GM18502 (cell line): ENCODE data around the gene N4BP2L1.
"Not testable (repeated sequence)": the region's sequence is repeated elsewhere in the genome, so short reads cannot be mapped to it uniquely, and the experiment has no call there.

Experiments used
- ATAC-seq: cut with Tn5 transposase; IDR thresholded peaks from one replicate; pipeline ENCODE4 v1.9.1; 2021; ENCODE audit warnings: mild to moderate bottlenecking; ENCODE audit not compliant: unreplicated experiment, poor library complexity

N4BP2L1 gene

DNA sequence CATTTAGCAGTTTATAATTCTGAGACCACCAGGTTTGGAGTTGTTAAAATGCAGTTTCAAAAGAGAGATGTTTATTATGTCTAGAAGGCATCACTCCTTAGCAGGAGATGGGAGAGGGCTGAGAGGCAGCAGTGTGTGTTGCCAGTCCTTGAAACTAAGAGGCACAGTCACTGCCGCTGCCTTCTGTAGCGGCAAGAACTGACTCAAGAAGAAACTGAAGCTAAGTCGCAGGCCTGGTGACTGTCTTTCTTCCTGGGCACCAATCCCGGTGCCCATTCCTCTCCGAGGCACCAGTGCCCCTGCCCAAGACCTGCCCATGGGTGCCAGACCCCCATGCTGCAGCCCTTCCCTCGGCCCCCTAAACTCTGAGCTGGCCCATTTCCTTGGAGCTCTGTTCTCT is 20.1 kb downstream of the N4BP2L1 start:
- ATAC-seq = peak; percentile 73

- ATAC-seq = no peak
These were observed 24.8 kb downstream of the N4BP2L1 start for GRCh38 chr13:32403108-32403507.

DNA sequence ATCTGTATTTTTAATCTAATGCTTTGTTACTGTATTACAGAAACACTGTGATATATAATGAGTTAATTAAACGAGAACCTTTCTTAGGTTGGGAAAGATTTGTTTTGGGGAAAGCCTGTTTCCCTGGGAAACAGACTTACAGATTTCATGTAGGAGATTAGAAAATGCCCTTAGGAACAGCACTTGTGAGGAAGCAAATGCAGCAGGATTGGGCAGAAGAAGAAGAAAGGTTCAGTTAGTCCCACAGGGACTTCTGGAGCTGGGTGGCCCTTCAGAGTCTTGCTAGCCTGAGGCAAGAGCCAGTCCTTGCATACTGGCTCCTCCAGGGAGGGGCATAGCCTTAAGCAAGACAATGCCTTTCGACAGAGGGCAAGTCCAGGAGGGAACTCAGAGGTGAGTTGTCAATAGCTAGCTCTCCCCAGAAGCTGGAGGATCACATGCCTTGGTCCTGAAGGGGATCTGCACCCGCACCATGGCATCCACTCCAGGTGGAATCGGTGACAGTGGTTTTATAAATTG is 36.8 kb downstream of the N4BP2L1 start:
- no peak for ATAC-seq

DNA sequence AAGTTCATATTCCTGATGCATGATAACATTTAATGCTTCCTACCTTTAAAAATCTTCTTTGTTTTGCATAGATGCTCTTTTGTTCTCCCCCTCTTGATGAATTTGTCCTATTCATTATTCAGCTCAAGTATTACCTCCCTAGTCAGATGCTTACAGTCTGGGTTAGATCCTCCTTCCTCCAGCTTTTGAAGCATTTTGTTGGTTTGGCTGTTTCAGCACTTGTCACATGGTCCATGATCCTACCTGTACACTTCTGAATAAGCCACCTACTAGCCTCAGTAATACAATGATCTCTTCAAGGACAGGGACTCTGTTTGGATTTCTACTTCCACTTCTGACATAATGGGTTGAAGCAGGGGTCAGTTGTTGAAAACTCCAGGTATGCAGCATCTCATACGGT is 37.4 kb downstream of the N4BP2L1 start:
- no peak for ATAC-seq

- ATAC-seq = peak; percentile 77
These were observed 37.9 kb downstream of the N4BP2L1 start for GRCh38 chr13:32390048-32390447.

DNA sequence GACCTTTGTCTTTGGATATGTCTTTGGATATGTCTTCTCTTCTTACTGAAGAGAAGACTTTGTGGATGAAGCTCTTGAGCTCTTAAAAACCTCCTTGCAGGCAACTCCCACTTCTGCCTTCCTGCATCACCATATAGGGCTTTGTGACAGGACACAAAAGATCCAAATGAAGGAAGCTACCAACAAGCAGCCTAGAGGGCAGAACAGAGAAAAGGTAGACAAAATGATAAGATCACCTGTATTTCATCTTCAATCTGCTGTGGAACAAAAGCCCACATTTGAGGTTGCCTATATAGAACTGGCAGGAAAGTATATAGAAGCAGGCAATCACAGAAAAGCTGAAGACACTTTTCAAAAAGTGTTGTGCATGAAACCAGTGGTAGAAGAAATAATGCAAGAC is 42.5 kb downstream of the N4BP2L1 start:
- ATAC-seq = no peak

DNA sequence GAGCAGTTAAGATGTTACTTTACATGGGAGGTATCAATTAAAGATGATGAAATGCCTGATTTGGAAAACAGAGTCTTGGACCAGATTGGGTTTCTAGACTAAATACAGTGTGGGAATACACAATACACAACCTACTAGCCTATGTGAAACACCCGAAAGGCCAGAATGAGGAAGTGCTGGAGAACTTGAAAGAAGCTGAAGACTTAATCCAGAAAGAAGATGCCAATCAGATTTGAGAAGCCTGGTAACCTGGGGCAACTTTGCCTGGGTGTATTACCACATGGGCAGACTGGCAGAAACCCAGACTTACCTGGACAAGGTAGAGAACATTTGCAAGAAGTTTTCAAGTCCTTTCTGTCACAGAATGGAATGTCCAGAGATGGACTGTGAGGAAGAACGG is 43.2 kb downstream of the N4BP2L1 start:
- no peak for ATAC-seq

- no peak for ATAC-seq
These were observed 43.9 kb downstream of the N4BP2L1 start for GRCh38 chr13:32383836-32384618.

DNA sequence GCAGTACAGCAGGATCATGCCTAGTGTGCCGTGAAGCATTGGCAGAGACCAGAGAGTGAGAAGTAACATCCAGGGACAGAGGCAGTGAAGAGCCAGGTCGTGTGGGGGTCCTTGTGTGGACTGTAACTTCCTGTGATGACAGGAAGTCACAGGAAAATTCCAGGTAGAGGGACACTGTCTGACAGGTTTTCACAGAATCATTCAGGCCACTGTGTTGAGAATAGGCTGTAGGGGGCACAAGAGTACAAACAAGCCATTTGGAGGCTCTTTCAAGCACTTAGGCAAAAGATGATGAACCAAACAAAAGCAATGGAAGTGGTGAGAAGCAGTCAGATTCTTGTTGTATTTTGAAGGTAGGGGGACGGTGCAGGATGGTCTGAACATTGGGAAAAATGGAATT is 46.4 kb downstream of the N4BP2L1 start:
- no peak for ATAC-seq

DNA sequence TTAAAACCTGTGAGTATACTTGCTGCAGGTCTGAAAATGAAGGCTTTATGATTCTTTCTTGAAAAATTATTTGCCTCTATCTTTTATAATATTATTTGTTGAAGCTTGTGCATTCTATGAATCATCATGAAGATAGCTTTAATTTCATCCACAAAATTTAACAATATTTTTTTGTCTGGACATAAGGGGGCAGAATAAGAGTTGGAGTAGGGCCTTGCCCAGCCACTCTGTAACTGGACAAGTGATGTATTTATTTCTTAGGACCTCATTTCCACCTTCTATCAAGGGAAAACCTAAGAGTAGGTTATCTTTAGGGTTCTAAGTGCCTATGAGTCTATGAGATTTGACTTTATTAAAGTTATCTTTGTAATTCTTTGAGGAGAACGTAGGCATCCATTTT is 49.9 kb downstream of the N4BP2L1 start:
- no peak for ATAC-seq

- ATAC-seq = no peak
These were observed 51.1 kb downstream of the N4BP2L1 start for GRCh38 chr13:32376642-32377415.

DNA sequence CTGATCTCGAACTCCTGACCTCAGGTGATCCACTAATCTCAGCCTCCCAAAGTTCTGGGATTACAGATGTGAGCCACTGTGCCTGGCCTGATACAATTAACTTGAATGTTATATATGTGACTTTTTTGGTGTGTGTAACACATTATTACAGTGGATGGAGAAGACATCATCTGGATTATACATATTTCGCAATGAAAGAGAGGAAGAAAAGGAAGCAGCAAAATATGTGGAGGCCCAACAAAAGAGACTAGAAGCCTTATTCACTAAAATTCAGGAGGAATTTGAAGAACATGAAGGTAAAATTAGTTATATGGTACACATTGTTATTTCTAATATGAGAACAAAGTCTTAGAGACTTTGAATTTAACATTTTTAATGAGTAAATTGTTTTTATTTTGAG is 57.1 kb downstream of the N4BP2L1 start:
- no peak for ATAC-seq

- ATAC-seq = no peak
These were observed 65.4 kb downstream of the N4BP2L1 start for GRCh38 chr13:32362574-32362973.

GRCh38 chr13:32355935-32356334 is 72.0 kb downstream of the N4BP2L1 start:
- not testable (repeated sequence) for ATAC-seq

GRCh38 chr13:32354040-32354439 is 73.9 kb downstream of the N4BP2L1 start:
- ATAC-seq = peak; percentile 74

GRCh38 chr13:32350839-32351441 is 77.0 kb downstream of the N4BP2L1 start:
- not testable (repeated sequence) for ATAC-seq
